Activated T-cell treated with anti-CD3 and anti-CD28 coated beads, Interleukin-2, amount 50 U/mL, for 4 hours (primary cell): ENCODE data around the gene NUAK2. TPM values are rescaled to one million over a fixed set of nuclear protein-coding genes. Genes with fewer than 3 reads are reported as not detected.

ENCODE experiments used
- ATAC-seq, 2 donors: fragments of 200-7000 bp; cut with Tn5 transposase; one replicate each; pipeline ENCODE4 v1.10.0; 2021
- DNase-seq: peaks from one replicate; pipeline ENCODE4 v3.0.0-alpha.2; 2020
- H3K27me3 Mint-ChIP-seq: one replicate; pipeline ENCODE4 v1.8.0; 2021; ENCODE audit warnings: low read depth, mixed read lengths
- H3K36me3 Mint-ChIP-seq: one replicate; pipeline ENCODE4 v1.8.0; 2022; ENCODE audit warnings: mixed read lengths; ENCODE audit not compliant: insufficient read depth
- H3K4me1 Mint-ChIP-seq: one replicate; pipeline ENCODE4 v1.8.0; 2021; ENCODE audit warnings: low read depth, mixed read lengths
- H3K4me3 Mint-ChIP-seq: one replicate; pipeline ENCODE4 v1.8.0; 2021; ENCODE audit warnings: mild to moderate bottlenecking, moderate library complexity, mixed read lengths
- H3K9me3 Mint-ChIP-seq: one replicate; pipeline ENCODE4 v1.8.0; 2021; ENCODE audit warnings: mixed read lengths
- total RNA-seq, 3 donors: library from RNA; stranded (reverse); gene quantifications; one replicate each; pipeline ENCODE4 v1.2.1, GENCODE V29; 2021

Gene NUAK2
- total RNA-seq, 3 donors from 2014 or later, result 1.4 to 1.7 (median 1.5) TPM

DNA sequence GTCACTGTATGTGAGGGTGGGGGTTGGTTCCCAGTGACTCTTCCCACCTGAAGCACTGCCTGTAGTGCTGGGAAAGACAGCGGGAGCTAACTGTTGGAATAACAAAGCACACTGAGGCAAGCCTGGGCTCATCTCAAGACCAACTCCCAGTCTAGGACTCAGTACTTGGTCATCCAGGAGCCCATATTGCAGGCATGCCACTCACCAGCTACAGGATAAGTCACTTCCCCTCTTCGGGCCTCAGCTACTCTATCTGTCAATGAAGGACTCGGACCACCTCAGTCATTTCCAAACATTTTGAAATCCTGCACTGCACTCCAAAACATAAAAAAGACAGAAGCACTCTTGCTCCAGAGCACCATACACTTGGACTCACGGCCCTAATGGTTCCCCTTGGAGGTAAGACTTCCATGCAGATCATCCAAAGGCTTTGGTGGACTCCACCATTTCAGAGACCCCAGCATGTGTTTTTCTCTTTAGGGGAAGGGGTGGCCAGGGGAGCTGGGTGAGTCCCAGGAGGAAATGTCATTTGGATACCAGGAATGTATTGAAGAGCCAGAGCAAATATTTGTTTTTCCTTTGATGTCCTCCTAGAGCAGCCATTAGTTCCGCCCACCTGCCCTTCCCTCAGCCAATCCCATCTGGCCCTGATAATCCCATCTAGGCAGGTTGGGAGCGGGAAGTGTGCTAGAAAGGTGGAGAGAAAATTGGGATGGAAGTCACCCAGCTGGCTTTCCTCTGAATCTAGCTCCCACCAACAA is 3.1 kb downstream of the NUAK2 start:
- DNase-seq (no peak), ATAC-seq (no peak)
- no peaks in the 10 kb centered on the region for H3K9me3 Mint-ChIP-seq
- H3K27me3 Mint-ChIP-seq, result no peaks in the 10 kb centered on the region
- H3K4me1 Mint-ChIP-seq, result peaks cover 79% of the 10 kb centered on the region
- no peaks in the 10 kb centered on the region for H3K36me3 Mint-ChIP-seq
- peak overlapping the region; percentile 73 for H3K4me3 Mint-ChIP-seq

GRCh38 chr1:205317311-205317917 is 4.1 kb downstream of the NUAK2 start:
- peaks cover 89% of the 10 kb centered on the region for H3K4me1 Mint-ChIP-seq
- H3K27me3 Mint-ChIP-seq, result no peaks in the 10 kb centered on the region
- peak overlapping the region; percentile 34 for H3K4me3 Mint-ChIP-seq
- H3K9me3 Mint-ChIP-seq, result no peaks in the 10 kb centered on the region
- ATAC-seq (no peak), DNase-seq (no peak)
- H3K36me3 Mint-ChIP-seq, result no peaks in the 10 kb centered on the region

DNA sequence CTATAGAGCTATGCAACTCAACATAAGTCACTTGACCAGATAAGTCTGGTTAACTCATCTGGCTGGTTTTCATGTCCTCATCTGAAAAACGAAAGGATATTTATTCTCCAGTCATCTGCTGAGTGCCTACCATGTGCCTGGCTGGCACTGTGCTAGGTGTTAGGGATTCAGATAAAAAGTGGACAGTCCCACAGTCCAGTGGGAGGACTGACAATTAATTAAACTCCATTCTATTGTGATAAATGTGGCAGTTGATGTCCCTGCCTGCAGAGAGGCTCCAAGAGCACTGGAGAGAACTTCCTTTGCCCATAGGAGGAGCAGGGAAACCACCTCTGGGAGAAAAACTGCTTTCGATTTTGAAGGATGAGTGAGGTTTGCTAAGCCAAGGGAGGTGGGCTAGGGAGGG is 5.4 kb downstream of the NUAK2 start:
- H3K9me3 Mint-ChIP-seq, result no peaks in the 10 kb centered on the region
- ATAC-seq (no peak), DNase-seq (no peak)
- H3K36me3 Mint-ChIP-seq, result peaks cover 9% of the 10 kb centered on the region
- H3K27me3 Mint-ChIP-seq, result no peaks in the 10 kb centered on the region
- H3K4me1 Mint-ChIP-seq, result peaks cover 96% of the 10 kb centered on the region
- peak overlapping the region; percentile 34 for H3K4me3 Mint-ChIP-seq

DNA sequence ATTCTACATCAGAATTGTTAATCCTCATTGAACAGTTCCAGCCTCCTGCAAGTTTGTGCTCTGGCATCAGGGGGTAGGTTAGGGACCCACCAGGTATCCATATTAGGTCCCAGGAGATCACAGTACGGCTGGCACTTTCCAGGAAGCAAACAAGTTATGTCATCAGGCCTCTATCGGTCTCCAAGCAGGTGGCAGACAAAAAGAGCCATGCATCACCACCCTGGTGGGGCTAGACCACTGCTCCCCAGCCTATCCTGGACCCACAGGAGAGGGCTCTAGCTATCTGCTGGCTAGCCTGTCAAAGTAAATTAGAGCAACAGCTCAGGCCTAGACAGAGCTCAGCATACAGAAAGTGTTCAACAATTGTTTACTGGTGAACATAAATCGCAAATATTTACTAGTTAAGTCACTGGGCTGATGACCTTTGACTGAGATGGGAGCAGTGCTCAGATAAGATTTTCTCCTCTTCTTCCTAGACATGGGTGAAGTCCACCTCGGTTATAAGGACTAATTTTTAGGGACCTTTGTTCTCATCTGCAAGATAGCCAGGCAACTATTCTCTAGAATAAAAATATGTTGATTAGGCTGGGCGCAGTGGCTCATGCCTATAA is 6.4 kb downstream of the NUAK2 start:
- H3K4me1 Mint-ChIP-seq, result peaks cover 98% of the 10 kb centered on the region
- DNase-seq (no peak), ATAC-seq (no peak)
- H3K9me3 Mint-ChIP-seq, result no peaks in the 10 kb centered on the region
- no peaks in the 10 kb centered on the region for H3K27me3 Mint-ChIP-seq
- H3K36me3 Mint-ChIP-seq, result peaks cover 15% of the 10 kb centered on the region
- H3K4me3 Mint-ChIP-seq, result peak overlapping the region; percentile 74

GRCh38 chr1:205313563-205314308 is 7.8 kb downstream of the NUAK2 start:
- no peaks in the 10 kb centered on the region for H3K9me3 Mint-ChIP-seq
- DNase-seq (peak; percentile 17), ATAC-seq (peak; percentile 74 to 78)
- peak overlapping the region; percentile 74 for H3K4me3 Mint-ChIP-seq
- no peaks in the 10 kb centered on the region for H3K27me3 Mint-ChIP-seq
- H3K4me1 Mint-ChIP-seq, result peaks cover 93% of the 10 kb centered on the region
- peaks cover 24% of the 10 kb centered on the region for H3K36me3 Mint-ChIP-seq

- Mint-ChIP-seq H3K4me1 (peaks cover 87% of the 10 kb centered on the region), H3K36me3 (peaks cover 31% of the 10 kb centered on the region), H3K4me3 (peak overlapping the region; percentile 74), H3K27me3 (no peaks in the 10 kb centered on the region), H3K9me3 (no peaks in the 10 kb centered on the region)
- DNase-seq (no peak), ATAC-seq (no peak)
Measured at GRCh38 chr1:205312866-205313562, 8.5 kb downstream of the NUAK2 start.

- Mint-ChIP-seq H3K9me3 (no peaks in the 10 kb centered on the region), H3K4me1 (peaks cover 75% of the 10 kb centered on the region)
Measured at GRCh38 chr1:205310976-205311704, 10.4 kb downstream of the NUAK2 start.

GRCh38 chr1:205309741-205310140 is 11.8 kb downstream of the NUAK2 start:
- Mint-ChIP-seq H3K27me3 (no peaks in the 10 kb centered on the region), H3K36me3 (peaks cover 44% of the 10 kb centered on the region), H3K4me3 (no peak overlapping the region), H3K4me1 (peaks cover 70% of the 10 kb centered on the region), H3K9me3 (no peaks in the 10 kb centered on the region)
- DNase-seq, result no peak
- no peak for ATAC-seq

More at GRCh38 chr1:205310976-205311704, 10.4 kb downstream of the NUAK2 start:
- ATAC-seq (no peak), DNase-seq (no peak)
- H3K27me3 Mint-ChIP-seq, result no peaks in the 10 kb centered on the region
- H3K4me3 Mint-ChIP-seq, result peak overlapping the region; percentile 11
- H3K36me3 Mint-ChIP-seq, result peaks cover 37% of the 10 kb centered on the region

DNA sequence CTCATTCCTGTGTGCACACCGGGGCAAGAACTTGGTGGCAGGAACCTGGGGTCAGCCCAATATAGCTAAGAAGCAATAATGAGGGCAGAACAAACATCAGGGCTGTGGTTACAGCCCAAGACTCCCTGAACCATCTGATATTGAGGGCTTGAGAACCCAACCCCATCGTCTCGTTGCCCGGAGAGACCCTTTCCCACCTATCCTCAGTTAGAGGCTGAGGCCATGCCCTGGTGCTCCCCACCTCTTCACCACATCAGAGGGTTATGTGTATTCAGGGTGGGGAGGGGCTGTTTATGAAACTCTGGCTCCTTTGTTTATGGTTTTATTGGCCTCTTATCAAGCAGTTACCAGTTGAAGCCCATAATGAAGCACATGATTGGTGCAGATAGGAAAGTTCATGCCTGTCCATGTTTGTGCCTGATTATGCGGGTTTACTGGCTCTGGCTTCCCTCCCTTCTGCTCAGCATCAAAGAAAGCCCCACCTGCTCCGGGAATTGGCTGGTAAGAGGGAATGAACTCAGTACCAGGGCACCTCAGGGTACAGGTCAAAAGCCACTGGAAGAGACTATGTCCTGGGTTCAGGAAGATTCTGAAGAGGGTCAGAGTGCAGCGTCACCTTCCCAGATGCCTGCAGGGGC is 14.5 kb downstream of the NUAK2 start:
- H3K4me3 Mint-ChIP-seq, result no peak overlapping the region
- ATAC-seq (no peak), DNase-seq (no peak)
- H3K9me3 Mint-ChIP-seq, result no peaks in the 10 kb centered on the region
- no peaks in the 10 kb centered on the region for H3K27me3 Mint-ChIP-seq
- peaks cover 50% of the 10 kb centered on the region for H3K4me1 Mint-ChIP-seq
- H3K36me3 Mint-ChIP-seq, result peaks cover 50% of the 10 kb centered on the region

- ATAC-seq, result peak in 1 of 2 donors; percentile 14
- H3K27me3 Mint-ChIP-seq, result no peaks in the 10 kb centered on the region
- H3K36me3 Mint-ChIP-seq, result peaks cover 33% of the 10 kb centered on the region
- H3K4me3 Mint-ChIP-seq, result no peak overlapping the region
- no peaks in the 10 kb centered on the region for H3K9me3 Mint-ChIP-seq
- H3K4me1 Mint-ChIP-seq, result peaks cover 35% of the 10 kb centered on the region
- DNase-seq, result no peak
Measured at GRCh38 chr1:205304695-205305070, 16.9 kb downstream of the NUAK2 start.

GRCh38 chr1:205304046-205304694 is 17.4 kb downstream of the NUAK2 start:
- no peak for DNase-seq
- no peaks in the 10 kb centered on the region for H3K9me3 Mint-ChIP-seq
- ATAC-seq, result peak in 1 of 2 donors; percentile 18
- no peak overlapping the region for H3K4me3 Mint-ChIP-seq
- H3K4me1 Mint-ChIP-seq, result peaks cover 31% of the 10 kb centered on the region
- H3K36me3 Mint-ChIP-seq, result peaks cover 33% of the 10 kb centered on the region
- H3K27me3 Mint-ChIP-seq, result no peaks in the 10 kb centered on the region

- no peaks in the 10 kb centered on the region for H3K9me3 Mint-ChIP-seq
- DNase-seq, result no peak
Measured at GRCh38 chr1:205303247-205303888, 18.2 kb downstream of the NUAK2 start.

More at GRCh38 chr1:205303247-205303888, 18.2 kb downstream of the NUAK2 start:
- Mint-ChIP-seq H3K4me1 (peaks cover 38% of the 10 kb centered on the region), H3K36me3 (peaks cover 25% of the 10 kb centered on the region), H3K4me3 (no peak overlapping the region), H3K27me3 (no peaks in the 10 kb centered on the region)
- no peak for ATAC-seq
